Bronchial epithelial cell (primary cell): ENCODE data around the gene PRPH2. TPM values are rescaled to one million over a fixed set of nuclear protein-coding genes. Genes with fewer than 3 reads are reported as not detected.

Experiments
- DNase-seq: peaks from one replicate; pipeline ENCODE4 v3.0.0-alpha.2; 2010; ENCODE audit warnings: low read depth
- FAIRE-seq: peaks from 2 replicates; lab custom pipeline; 2011; peaks lifted over from hg19 to GRCh38; lab: Jason Lieb, UNC
- H3K27me3 ChIP-seq: 2 replicates; pipeline ENCODE4 v1.5.1; 2011; ENCODE audit warnings: low read length; ENCODE audit not compliant: control insufficient read depth, insufficient read depth
- H3K36me3 ChIP-seq: 2 replicates; pipeline ENCODE4 v1.5.1; 2011; ENCODE audit warnings: low read length; ENCODE audit not compliant: control insufficient read depth, insufficient read depth
- H3K4me3 ChIP-seq: 2 replicates; pipeline ENCODE4 v1.5.1; 2011; ENCODE audit warnings: mild to moderate bottlenecking, low read depth, low read length, control low read depth
- total RNA-seq: library from RNA; depleted of rRNA; stranded (reverse); fragments of >200 nt; gene quantifications from 2 replicates; pipeline ENCODE4 v1.2.1, GENCODE V29; 2014
- TF ChIP-seq, protein P1 (sequence below): IDR thresholded peaks from 2 replicates; pipeline ENCODE4 v1.5.1; 2011; ENCODE audit warnings: mild to moderate bottlenecking, moderate library complexity, low read length, control low read depth, inconsistent platforms; ENCODE audit not compliant: insufficient read depth, severe bottlenecking

The PRPH2 gene
- total RNA-seq, 1 donor from 2014 or later: not detected

DNA sequence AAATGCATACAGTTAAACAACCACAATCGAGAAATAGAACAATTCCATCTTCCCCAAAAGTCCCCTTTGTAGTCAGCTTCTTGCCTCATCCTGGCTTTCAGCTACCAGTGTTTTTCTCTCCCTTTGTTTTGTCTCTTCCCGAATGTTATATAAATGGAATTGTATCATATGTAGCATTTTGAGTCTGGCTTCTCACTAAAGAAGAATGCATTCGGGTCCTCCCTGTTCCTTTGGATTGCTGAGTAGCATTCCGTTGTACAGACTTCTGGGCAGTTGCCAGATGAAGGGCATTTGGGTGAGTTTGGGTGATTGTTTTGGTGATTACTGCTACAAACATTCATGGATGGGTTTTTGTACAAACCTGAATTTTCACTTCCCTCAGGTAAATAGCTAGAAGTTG is 27.8 kb downstream of the PRPH2 start:
- no peak for DNase-seq
- TF ChIP-seq, protein P1, sequence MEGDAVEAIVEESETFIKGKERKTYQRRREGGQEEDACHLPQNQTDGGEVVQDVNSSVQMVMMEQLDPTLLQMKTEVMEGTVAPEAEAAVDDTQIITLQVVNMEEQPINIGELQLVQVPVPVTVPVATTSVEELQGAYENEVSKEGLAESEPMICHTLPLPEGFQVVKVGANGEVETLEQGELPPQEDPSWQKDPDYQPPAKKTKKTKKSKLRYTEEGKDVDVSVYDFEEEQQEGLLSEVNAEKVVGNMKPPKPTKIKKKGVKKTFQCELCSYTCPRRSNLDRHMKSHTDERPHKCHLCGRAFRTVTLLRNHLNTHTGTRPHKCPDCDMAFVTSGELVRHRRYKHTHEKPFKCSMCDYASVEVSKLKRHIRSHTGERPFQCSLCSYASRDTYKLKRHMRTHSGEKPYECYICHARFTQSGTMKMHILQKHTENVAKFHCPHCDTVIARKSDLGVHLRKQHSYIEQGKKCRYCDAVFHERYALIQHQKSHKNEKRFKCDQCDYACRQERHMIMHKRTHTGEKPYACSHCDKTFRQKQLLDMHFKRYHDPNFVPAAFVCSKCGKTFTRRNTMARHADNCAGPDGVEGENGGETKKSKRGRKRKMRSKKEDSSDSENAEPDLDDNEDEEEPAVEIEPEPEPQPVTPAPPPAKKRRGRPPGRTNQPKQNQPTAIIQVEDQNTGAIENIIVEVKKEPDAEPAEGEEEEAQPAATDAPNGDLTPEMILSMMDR: no peak
- Histone ChIP-seq H3K36me3 (peaks cover 5% of the 10 kb centered on the region), H3K4me3 (no peak overlapping the region), H3K27me3 (no peaks in the 10 kb centered on the region)
- FAIRE-seq: no peak

DNA sequence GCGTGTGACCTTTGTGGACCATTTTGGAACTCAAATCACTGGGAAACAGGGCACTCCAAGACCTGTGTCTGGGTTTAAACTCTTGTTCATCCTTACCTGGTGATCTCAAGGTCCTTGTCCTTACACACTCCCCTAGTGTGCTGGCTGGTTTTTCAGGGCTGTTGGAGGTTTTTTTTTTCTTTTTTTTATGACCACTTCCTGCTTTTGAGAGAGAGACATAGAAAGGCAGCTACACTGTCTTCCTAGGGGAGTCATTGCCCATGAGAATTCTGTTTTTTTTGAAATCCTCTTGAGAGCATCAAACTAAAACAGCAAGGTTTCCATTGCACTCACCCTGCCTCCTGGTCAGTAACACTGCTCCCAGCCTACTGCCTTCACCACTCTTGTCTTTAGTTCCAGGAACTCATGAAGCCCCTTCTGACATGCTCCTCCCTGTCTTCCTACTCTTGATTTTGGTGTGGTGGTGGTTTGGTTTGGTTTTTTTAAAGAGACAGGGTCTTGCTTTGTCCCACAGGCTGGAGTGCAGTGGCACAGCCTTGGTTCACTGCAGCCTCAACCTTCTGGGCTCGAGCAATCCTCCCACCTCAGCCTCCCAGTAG is 28.6 kb downstream of the PRPH2 start:
- no peak for DNase-seq
- FAIRE-seq: no peak
- no peak overlapping the region for H3K4me3 ChIP-seq
- H3K27me3 ChIP-seq: no peaks in the 10 kb centered on the region
- TF ChIP-seq, protein P1: no peak
- H3K36me3 ChIP-seq: peaks cover 8% of the 10 kb centered on the region

DNA sequence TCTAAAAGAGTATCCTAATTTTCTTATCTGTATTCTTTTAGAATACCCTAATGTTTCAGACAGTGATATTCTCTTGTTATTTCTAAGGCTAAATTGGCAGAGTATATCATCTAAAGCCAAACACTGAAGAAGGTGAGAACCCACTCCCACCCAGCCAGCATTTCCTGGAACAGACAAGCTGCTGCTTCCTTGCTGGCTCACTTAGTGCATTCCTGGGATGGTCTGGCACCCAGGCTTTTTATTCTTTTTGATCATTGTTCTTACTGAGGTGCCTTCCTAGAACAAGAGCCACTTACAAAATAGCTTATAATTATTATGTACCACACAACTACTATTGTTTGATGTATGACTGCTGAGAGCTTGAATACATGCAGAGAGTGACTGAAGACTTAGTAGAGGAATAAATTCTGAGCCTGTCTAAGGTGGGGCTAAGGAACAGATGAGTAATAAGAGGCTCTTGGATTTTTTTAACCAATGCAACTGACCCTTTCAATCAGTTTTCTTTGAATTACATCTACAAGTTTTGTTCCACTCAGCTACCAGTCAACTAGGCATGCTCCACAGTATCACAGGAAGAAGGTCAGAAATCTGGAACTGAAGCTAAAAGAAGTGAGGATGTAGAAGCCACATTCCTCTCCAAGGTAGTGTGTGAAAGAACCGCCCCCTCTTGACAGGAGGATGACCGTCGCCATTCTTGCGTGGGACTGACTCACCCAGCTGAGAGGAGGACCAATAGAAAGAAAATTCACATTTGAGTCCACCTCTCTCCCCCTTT is 30.1 kb downstream of the PRPH2 start:
- FAIRE-seq (no peak), DNase-seq (peak; percentile 83)
- Histone ChIP-seq H3K27me3 (no peaks in the 10 kb centered on the region), H3K36me3 (peaks cover 10% of the 10 kb centered on the region), H3K4me3 (no peak overlapping the region)
- TF ChIP-seq, protein P1: no peak

DNA sequence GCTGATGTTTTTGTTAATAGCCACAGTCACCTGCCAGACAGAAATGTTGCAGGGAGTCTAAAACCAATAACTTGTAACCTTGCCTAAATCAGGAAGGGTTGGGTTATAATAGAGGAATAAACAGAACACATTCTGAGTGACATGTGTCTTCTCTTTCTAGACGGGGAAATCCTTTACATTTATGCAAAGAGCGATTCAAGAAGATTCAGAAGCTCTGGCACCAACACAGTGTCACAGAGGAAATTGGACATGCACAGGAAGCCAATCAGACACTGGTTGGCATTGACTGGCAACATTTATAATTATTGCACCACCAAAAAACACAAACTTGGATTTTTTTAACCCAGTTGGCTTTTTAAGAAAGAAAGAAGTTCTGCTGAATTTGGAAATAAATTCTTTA is 31.5 kb downstream of the PRPH2 start:
- Histone ChIP-seq H3K27me3 (no peaks in the 10 kb centered on the region), H3K36me3 (peaks cover 10% of the 10 kb centered on the region), H3K4me3 (no peak overlapping the region)
- FAIRE-seq (no peak), DNase-seq (no peak)
- TF ChIP-seq, protein P1: no peak

DNA sequence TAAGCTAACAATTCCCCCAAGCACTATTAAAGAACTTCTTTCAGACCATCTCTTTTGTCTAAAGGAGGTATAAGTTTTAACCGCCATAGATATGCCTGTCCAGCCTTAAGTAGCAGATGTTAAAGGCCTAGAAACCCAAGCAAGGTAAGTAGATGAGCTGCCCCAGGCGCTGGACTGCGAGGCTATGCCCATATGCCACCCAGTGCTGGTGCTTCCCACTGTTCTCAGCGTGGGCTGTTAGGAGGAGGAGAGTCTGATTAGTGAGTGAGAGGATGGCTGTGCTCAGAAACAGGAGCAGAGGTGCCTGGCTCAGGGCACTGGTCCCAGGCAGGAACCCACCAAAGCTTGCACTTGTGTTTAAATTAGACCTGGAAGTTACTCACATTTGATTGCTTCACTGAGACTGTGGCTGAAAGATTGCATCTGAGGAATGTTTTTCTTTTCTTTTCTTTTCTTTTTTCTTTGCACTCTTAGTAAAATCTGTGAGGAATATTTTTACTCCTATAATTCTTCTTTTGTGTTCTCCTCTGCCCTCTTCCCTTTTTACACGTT is 32.2 kb downstream of the PRPH2 start:
- DNase-seq (no peak), FAIRE-seq (no peak)
- Histone ChIP-seq H3K4me3 (no peak overlapping the region), H3K36me3 (peaks cover 10% of the 10 kb centered on the region), H3K27me3 (no peaks in the 10 kb centered on the region)
- TF ChIP-seq, protein P1: no peak
